Epithelial cell of esophagus (primary cell): ENCODE results near the gene ACTL7A.
A peak's percentile ranks its signal among the peaks of the same experiment; 100 is the strongest.
"Not testable (repeated sequence)": the region's sequence is repeated elsewhere in the genome, so short reads cannot be mapped to it uniquely, and the experiment has no call there.

ENCODE experiments used
- DNase-seq: peaks from one replicate; pipeline ENCODE4 v3.0.0; 2010; ENCODE audit warnings: low read depth
- H3K4me3 ChIP-seq: 2 replicates; pipeline ENCODE4 v1.5.1; 2011; ENCODE audit warnings: mild to moderate bottlenecking, low read length, control low read depth
- CTCF ChIP-seq: IDR thresholded peaks from 2 replicates; pipeline ENCODE4 v1.5.1; 2011; ENCODE audit warnings: low read depth, mild to moderate bottlenecking, low read length, control low read depth, inconsistent platforms; ENCODE audit not compliant: insufficient read depth; ENCODE audit errors: missing control alignments

ACTL7A gene

GRCh38 chr9:108837530-108837929 is 24.5 kb upstream of the ACTL7A start:
- TF ChIP-seq CTCF = no peak
- DNase-seq = peak; percentile 91
- no peak overlapping the region for H3K4me3 ChIP-seq

- H3K4me3 ChIP-seq = no peak overlapping the region
- peak; percentile 95 for DNase-seq
- no peak for TF ChIP-seq CTCF
These were observed 24.0 kb upstream of the ACTL7A start for GRCh38 chr9:108838017-108838416.

- DNase-seq, H3K4me3 ChIP-seq: not testable (repeated sequence)
These were observed 22.5 kb upstream of the ACTL7A start for GRCh38 chr9:108839561-108839960.

GRCh38 chr9:108842610-108843295 is 19.3 kb upstream of the ACTL7A start:
- H3K4me3 ChIP-seq = no peak overlapping the region
- TF ChIP-seq CTCF = no peak
- no peak for DNase-seq

- TF ChIP-seq CTCF = no peak
- H3K4me3 ChIP-seq = no peak overlapping the region
- no peak for DNase-seq
These were observed 17.7 kb upstream of the ACTL7A start for GRCh38 chr9:108844391-108844790.

GRCh38 chr9:108844856-108845255 is 17.2 kb upstream of the ACTL7A start:
- H3K4me3 ChIP-seq = no peak overlapping the region
- TF ChIP-seq CTCF = no peak
- DNase-seq = peak; percentile 61

GRCh38 chr9:108845507-108845906 is 16.6 kb upstream of the ACTL7A start:
- H3K4me3 ChIP-seq = no peak overlapping the region
- DNase-seq = no peak
- TF ChIP-seq CTCF = no peak
